Neural progenitor cell (in vitro differentiated cells): ENCODE results near the gene ZSCAN5A.

Experiments
- CTCF ChIP-seq: fragments of 200-600 bp; sonication (generic); IDR thresholded peaks from 2 replicates; pipeline ENCODE4 v1.5.1; 2017; ENCODE audit warnings: antibody characterized with exemption, mild to moderate bottlenecking
- EZH2 ChIP-seq: fragments of 200-600 bp; sonication (generic); IDR thresholded peaks from 2 replicates; pipeline ENCODE4 v1.6.1; 2017; ENCODE audit warnings: antibody characterized with exemption, mild to moderate bottlenecking, moderate library complexity
- EZH2phosphoT487 ChIP-seq: fragments of 200-600 bp; sonication (generic); IDR thresholded peaks from 2 replicates; pipeline ENCODE4 v1.6.1; 2017; ENCODE audit warnings: antibody characterized with exemption

- TF ChIP-seq CTCF (no peak), EZH2 (no peak), EZH2phosphoT487 (no peak)
These were observed 2.3 kb downstream of the ZSCAN5A start for GRCh38 chr19:56312342-56312741.
